HL-60/S4 treated with retinoic acid at 250 ng/mL for 4 days and 3 days (cell line): ENCODE data around the gene ESF1.

Experiments
- in situ Hi-C: fragments of 300-500 bp; cut with MboI; formaldehyde crosslinking; loops from 2 replicates; pipeline ENCODE4 v1.7.0; 2022; ENCODE audit warnings: low sequenced_read_pairs

ESF1 gene

GRCh38 chr20:13784893-13785715 is at the start of gene ESF1, which contains the start of gene NDUFAF5:
TSS of gene ESF1 (minus strand) at chr20:13784919. CDS start at chr20:13783140, 1,779 bp downstream.
TSS of gene NDUFAF5 (plus strand) at chr20:13785028. CDS start at chr20:13785069, 41 bp downstream.
- in situ Hi-C loops, result no loop called here

GRCh38 chr20:13831476-13831875 is 46.8 kb upstream of the ESF1 start:
- in situ Hi-C loops, result no loop called here

GRCh38 chr20:13825465-13825864 is 40.7 kb upstream of the ESF1 start:
- in situ Hi-C loops, result no loop called here

GRCh38 chr20:13824459-13824858 is 39.7 kb upstream of the ESF1 start:
- in situ Hi-C loops, result loop anchor here (25.0 kb wide), 1 partner anchor 238 kb away; no protein-coding TSS in a partner anchor

GRCh38 chr20:13822459-13822858 is 37.7 kb upstream of the ESF1 start:
- in situ Hi-C loops, result loop anchor here (25.0 kb wide), 1 partner anchor 240 kb away; no protein-coding TSS in a partner anchor

GRCh38 chr20:13821876-13822275 is 37.2 kb upstream of the ESF1 start:
- in situ Hi-C loops, result loop anchor here (25.0 kb wide), 1 partner anchor 240 kb away; no protein-coding TSS in a partner anchor

GRCh38 chr20:13819885-13820645 is 35.3 kb upstream of the ESF1 start:
- in situ Hi-C loops, result loop anchor here (25.0 kb wide), 1 partner anchor 242 kb away; no protein-coding TSS in a partner anchor

GRCh38 chr20:13817342-13817741 is 32.6 kb upstream of the ESF1 start:
- in situ Hi-C loops, result loop anchor here (25.0 kb wide), 1 partner anchor 245 kb away; no protein-coding TSS in a partner anchor

GRCh38 chr20:13816757-13817156 is 32.0 kb upstream of the ESF1 start:
- in situ Hi-C loops, result loop anchor here (25.0 kb wide), 1 partner anchor 246 kb away; no protein-coding TSS in a partner anchor

- in situ Hi-C loops, result loop anchor here (25.0 kb wide), 1 partner anchor 248 kb away; no protein-coding TSS in a partner anchor
Observed at GRCh38 chr20:13814672-13815071, 30.0 kb upstream of the ESF1 start.

GRCh38 chr20:13813910-13814309 is 29.2 kb upstream of the ESF1 start:
- in situ Hi-C loops, result loop anchor here (25.0 kb wide), 1 partner anchor 248 kb away; no protein-coding TSS in a partner anchor

- in situ Hi-C loops, result loop anchor here (25.0 kb wide), 1 partner anchor 252 kb away; no protein-coding TSS in a partner anchor
Observed at GRCh38 chr20:13810446-13810845, 25.7 kb upstream of the ESF1 start.

GRCh38 chr20:13809855-13810254 is 25.1 kb upstream of the ESF1 start:
- in situ Hi-C loops, result loop anchor here (25.0 kb wide), 1 partner anchor 252 kb away; no protein-coding TSS in a partner anchor

GRCh38 chr20:13809373-13809772 is 24.7 kb upstream of the ESF1 start:
- in situ Hi-C loops, result loop anchor here (25.0 kb wide), 1 partner anchor 253 kb away; no protein-coding TSS in a partner anchor

GRCh38 chr20:13800728-13801134 is 16.0 kb upstream of the ESF1 start:
- in situ Hi-C loops, result loop anchor here (25.0 kb wide), 1 partner anchor 262 kb away; no protein-coding TSS in a partner anchor

GRCh38 chr20:13799974-13800373 is 15.3 kb upstream of the ESF1 start:
- in situ Hi-C loops, result loop anchor here (25.0 kb wide), 1 partner anchor 262 kb away; no protein-coding TSS in a partner anchor

- in situ Hi-C loops, result no loop called here
Observed at GRCh38 chr20:13799040-13799439, 14.3 kb upstream of the ESF1 start.

GRCh38 chr20:13794667-13795066 is 9.9 kb upstream of the ESF1 start:
- in situ Hi-C loops, result no loop called here

GRCh38 chr20:13793001-13793400 is 8.3 kb upstream of the ESF1 start:
- in situ Hi-C loops, result no loop called here

GRCh38 chr20:13791540-13792459 is 7.1 kb upstream of the ESF1 start:
- in situ Hi-C loops, result no loop called here
